Measurements from ENCODE around the gene CYP4A11. TPM values are rescaled to one million over a fixed set of nuclear protein-coding genes. Genes with fewer than 3 reads are reported as not detected.
A peak's percentile ranks its signal among the peaks of the same experiment; 100 is the strongest.
"Not testable (repeated sequence)": the region's sequence is repeated elsewhere in the genome, so short reads cannot be mapped to it uniquely, and the experiment has no call there.

CYP4A11 gene
- total and polyA plus RNA-seq, 4 donors = 0.06 to 0.10 TPM; not detected in 2

GRCh38 chr1:46940307-46940706 is 969 bp downstream of the CYP4A11 start:
- no peak for TF ChIP-seq CTCF (IDR thresholded peaks at IDR 0.05; ENCODE audit: control extremely low read depth, extremely low read depth)
- Histone ChIP-seq H3K9me3 (ENCODE audit: control insufficient read depth in 4 of 4, insufficient read depth in 3 of 4, low read length in 3 of 4) (peaks cover 0 to 2% (median 0%) of the 10 kb centered on the region in 4 donors), H3K4me1 (ENCODE audit: control insufficient read depth in 5 of 5, insufficient read depth in 5 of 5, low read length in 5 of 5) (peaks cover 0 to 4% (median 0%) of the 10 kb centered on the region in 5 donors), H3K4me3 (no peak overlapping the region), H3K27ac (ENCODE audit: low read depth in 1 of 2, low read length in 1 of 2) (no peak overlapping the region), H3K27me3 (ENCODE audit: control insufficient read depth in 3 of 3, insufficient read depth in 3 of 3, low read length in 2 of 3) (no peaks in the 10 kb centered on the region), H3K36me3 (ENCODE audit: control insufficient read depth in 4 of 4, insufficient read depth in 4 of 4, low read length in 4 of 4) (no peaks in the 10 kb centered on the region), H3K9ac (ENCODE audit: insufficient read depth in 1 of 2, low read length in 2 of 2) (no peak overlapping the region)
- no peak for DNase-seq
- WGBS, 2 donors = 74 to 79% methylated on average over 7 of the region's 7 CpGs
- no peak for ATAC-seq (ENCODE audit: insufficient read depth, low FRiP score)

- H3K27me3 ChIP-seq (ENCODE audit: control insufficient read depth in 3 of 3, insufficient read depth in 3 of 3, low read length in 2 of 3) = no peaks in the 10 kb centered on the region
- H3K9ac ChIP-seq (ENCODE audit: insufficient read depth in 1 of 2, low read length in 2 of 2) = no peak overlapping the region
- WGBS, 2 donors = 47 to 54% methylated on average over 1 of the region's 1 CpG
- H3K9me3 ChIP-seq (ENCODE audit: control insufficient read depth in 4 of 4, insufficient read depth in 3 of 4, low read length in 3 of 4) = peaks cover 0 to 2% (median 0%) of the 10 kb centered on the region in 4 donors
- H3K4me3 ChIP-seq = no peak overlapping the region
- H3K4me1 ChIP-seq (ENCODE audit: control insufficient read depth in 5 of 5, insufficient read depth in 5 of 5, low read length in 5 of 5) = peaks cover 0 to 4% (median 0%) of the 10 kb centered on the region in 5 donors
- no peak for TF ChIP-seq CTCF (IDR thresholded peaks at IDR 0.05; ENCODE audit: control extremely low read depth, extremely low read depth)
- ATAC-seq (ENCODE audit: insufficient read depth, low FRiP score) (no peak), DNase-seq (no peak)
- no peak overlapping the region for H3K27ac ChIP-seq (ENCODE audit: low read depth in 1 of 2, low read length in 1 of 2)
- H3K36me3 ChIP-seq (ENCODE audit: control insufficient read depth in 4 of 4, insufficient read depth in 4 of 4, low read length in 4 of 4) = no peaks in the 10 kb centered on the region
Measured at GRCh38 chr1:46937270-46937669, 4.0 kb downstream of the CYP4A11 start.

GRCh38 chr1:46936788-46937187 is 4.5 kb downstream of the CYP4A11 start:
- no peak overlapping the region for H3K27ac ChIP-seq (ENCODE audit: low read depth in 1 of 2, low read length in 1 of 2)
- no peak for DNase-seq
- no peak for ATAC-seq (ENCODE audit: insufficient read depth, low FRiP score)
- H3K36me3 ChIP-seq (ENCODE audit: control insufficient read depth in 4 of 4, insufficient read depth in 4 of 4, low read length in 4 of 4) = no peaks in the 10 kb centered on the region
- TF ChIP-seq CTCF (IDR thresholded peaks at IDR 0.05; ENCODE audit: control extremely low read depth, extremely low read depth) = no peak
- H3K27me3 ChIP-seq (ENCODE audit: control insufficient read depth in 3 of 3, insufficient read depth in 3 of 3, low read length in 2 of 3) = no peaks in the 10 kb centered on the region
- no peak overlapping the region for H3K9ac ChIP-seq (ENCODE audit: insufficient read depth in 1 of 2, low read length in 2 of 2)
- H3K9me3 ChIP-seq (ENCODE audit: control insufficient read depth in 4 of 4, insufficient read depth in 3 of 4, low read length in 3 of 4) = peaks cover 0 to 2% (median 0%) of the 10 kb centered on the region in 4 donors
- no peak overlapping the region for H3K4me3 ChIP-seq
- WGBS, 2 donors = 72 to 79% methylated on average over 1 of the region's 1 CpG
- H3K4me1 ChIP-seq (ENCODE audit: control insufficient read depth in 5 of 5, insufficient read depth in 5 of 5, low read length in 5 of 5) = peaks cover 0 to 4% (median 0%) of the 10 kb centered on the region in 5 donors

- not testable (repeated sequence) for H3K27me3 ChIP-seq (ENCODE audit: control insufficient read depth in 3 of 3, insufficient read depth in 3 of 3, low read length in 2 of 3); H3K27ac ChIP-seq (ENCODE audit: low read depth in 1 of 2, low read length in 1 of 2); H3K9me3 ChIP-seq (ENCODE audit: control insufficient read depth in 4 of 4, insufficient read depth in 3 of 4, low read length in 3 of 4); H3K9ac ChIP-seq (ENCODE audit: insufficient read depth in 1 of 2, low read length in 2 of 2); DNase-seq; H3K4me1 ChIP-seq (ENCODE audit: control insufficient read depth in 5 of 5, insufficient read depth in 5 of 5, low read length in 5 of 5); H3K36me3 ChIP-seq (ENCODE audit: control insufficient read depth in 4 of 4, insufficient read depth in 4 of 4, low read length in 4 of 4); H3K4me3 ChIP-seq
- peak; percentile 51 for ATAC-seq (ENCODE audit: insufficient read depth, low FRiP score)
- WGBS, 2 donors = 32% methylated on average over 8 of the region's 8 CpGs
- TF ChIP-seq CTCF (IDR thresholded peaks at IDR 0.05; ENCODE audit: control extremely low read depth, extremely low read depth) = peak; percentile 5
Measured at GRCh38 chr1:46934852-46935251, 6.4 kb downstream of the CYP4A11 start.

GRCh38 chr1:46932020-46932419 is 9.3 kb downstream of the CYP4A11 start:
- not testable (repeated sequence) for H3K27me3 ChIP-seq (ENCODE audit: control insufficient read depth in 3 of 3, insufficient read depth in 3 of 3, low read length in 2 of 3); H3K4me1 ChIP-seq (ENCODE audit: control insufficient read depth in 5 of 5, insufficient read depth in 5 of 5, low read length in 5 of 5); ATAC-seq (ENCODE audit: insufficient read depth, low FRiP score); H3K4me3 ChIP-seq; H3K27ac ChIP-seq (ENCODE audit: low read depth in 1 of 2, low read length in 1 of 2); H3K9ac ChIP-seq (ENCODE audit: insufficient read depth in 1 of 2, low read length in 2 of 2); DNase-seq; H3K36me3 ChIP-seq (ENCODE audit: control insufficient read depth in 4 of 4, insufficient read depth in 4 of 4, low read length in 4 of 4); H3K9me3 ChIP-seq (ENCODE audit: control insufficient read depth in 4 of 4, insufficient read depth in 3 of 4, low read length in 3 of 4)
- WGBS, 2 donors = 62 to 64% methylated on average over 2 of the region's 2 CpGs
